GM21381 (cell line): ENCODE measurements around the gene FNDC5.

Source experiments
- ATAC-seq: cut with Tn5 transposase; IDR thresholded peaks from one replicate; pipeline ENCODE4 v1.9.1; 2021; ENCODE audit warnings: mild to moderate bottlenecking, moderate library complexity; ENCODE audit not compliant: unreplicated experiment

FNDC5 gene

GRCh38 chr1:32865639-32866405 is 4.9 kb downstream of the FNDC5 start:
- ATAC-seq: no peak

GRCh38 chr1:32864375-32865019 is 6.2 kb downstream of the FNDC5 start:
- no peak for ATAC-seq

GRCh38 chr1:32863881-32864245 is 6.8 kb downstream of the FNDC5 start:
- no peak for ATAC-seq

GRCh38 chr1:32863218-32863880 is 7.4 kb downstream of the FNDC5 start:
- no peak for ATAC-seq

GRCh38 chr1:32861904-32862695 is 8.6 kb downstream of the FNDC5 start:
- ATAC-seq: no peak

- ATAC-seq: no peak
Observed at GRCh38 chr1:32860566-32860965, 10.1 kb downstream of the FNDC5 start.

GRCh38 chr1:32859915-32860314 is 10.8 kb downstream of the FNDC5 start:
- ATAC-seq: no peak

- no peak for ATAC-seq
Observed at GRCh38 chr1:32858791-32859190, 11.9 kb downstream of the FNDC5 start.

- ATAC-seq: no peak
Observed at GRCh38 chr1:32858136-32858535, 12.6 kb downstream of the FNDC5 start.

GRCh38 chr1:32855861-32856617 is 14.7 kb downstream of the FNDC5 start:
- no peak for ATAC-seq

GRCh38 chr1:32848354-32849063 is 22.2 kb downstream of the FNDC5 start:
- no peak for ATAC-seq

GRCh38 chr1:32831878-32832277 is 38.8 kb downstream of the FNDC5 start:
- ATAC-seq: no peak

- ATAC-seq: no peak
Observed at GRCh38 chr1:32830092-32830852, 40.4 kb downstream of the FNDC5 start.

- ATAC-seq: no peak
Observed at GRCh38 chr1:32828341-32828740, 42.4 kb downstream of the FNDC5 start.

GRCh38 chr1:32825181-32825580 is 45.5 kb downstream of the FNDC5 start:
- no peak for ATAC-seq

GRCh38 chr1:32818804-32819541 is 51.7 kb downstream of the FNDC5 start:
- peak; percentile 39 for ATAC-seq

GRCh38 chr1:32817815-32818786 is 52.6 kb downstream of the FNDC5 start:
- ATAC-seq: peak; percentile 5
